Panc1 (cell line): ENCODE data around the gene C4orf50. TPM values are rescaled to one million over a fixed set of nuclear protein-coding genes. Genes with fewer than 3 reads are reported as not detected.

ENCODE experiments used
- ATAC-seq: fragments of 200-7000 bp; cut with Tn5 transposase; 2 replicates; pipeline ENCODE4 v1.9.1; 2020; ENCODE audit warnings: mild to moderate bottlenecking, moderate library complexity
- BruUV-seq: library from RNA; stranded (reverse); fragments of 400-500 nt; replicated peaks from 2 replicates; lab custom pipeline; 2021; lab: Mats Ljungman, UMichigan
- CTCF ChIA-PET: fragments of 300-600 bp; sonication (Branson Sonifier 250); formaldehyde crosslinking; loops from one replicate; lab custom pipeline; 2022; ENCODE audit warnings: antibody characterized with exemption; lab: Charles Lee
- POLR2A ChIA-PET: fragments of 300-600 bp; sonication (Branson Sonifier 250); formaldehyde crosslinking; loops from one replicate; lab custom pipeline; 2022; ENCODE audit warnings: antibody characterized with exemption; lab: Charles Lee
- DNase-seq: peaks from one replicate; pipeline ENCODE4 v3.0.0-alpha.2; 2010; ENCODE audit warnings: low read depth, low spot score
- H3K27ac ChIP-seq: 2 replicates; pipeline ENCODE4 v1.5.1; 2011; ENCODE audit warnings: mild to moderate bottlenecking, low read length, inconsistent platforms
- H3K27me3 ChIP-seq: fragments of 200-500 bp; sonication (Bioruptor generic); 2 replicates; pipeline ENCODE4 v1.6.0; 2014; ENCODE audit warnings: low read length, inconsistent platforms; ENCODE audit not compliant: control insufficient read depth, insufficient read depth
- H3K36me3 ChIP-seq: fragments of 200-500 bp; sonication (Bioruptor generic); 2 replicates; pipeline ENCODE4 v1.5.1; 2014; ENCODE audit warnings: inconsistent platforms, mild to moderate bottlenecking, low read length, moderate library complexity; ENCODE audit not compliant: control insufficient read depth, insufficient read depth
- H3K4me1 ChIP-seq: 2 replicates; pipeline ENCODE4 v1.5.1; 2011; ENCODE audit warnings: inconsistent platforms, mild to moderate bottlenecking, low read length, moderate library complexity; ENCODE audit not compliant: control insufficient read depth, insufficient read depth
- H3K4me3 ChIP-seq, 2 experiments: 2 replicates each; pipeline ENCODE4 v1.5.1; 2011 to 2012; ENCODE audit warnings: low read depth in 2 of 2, low read length in 2 of 2, mild to moderate bottlenecking in 2 of 2, inconsistent platforms in 1 of 2, moderate library complexity in 1 of 2
- H3K9me3 ChIP-seq: fragments of 200-500 bp; sonication (Bioruptor generic); 2 replicates; pipeline ENCODE4 v1.5.1; 2014; ENCODE audit warnings: low read depth, mild to moderate bottlenecking, inconsistent platforms, low read length, moderate library complexity; ENCODE audit not compliant: control insufficient read depth, insufficient read depth
- CTCF ChIP-seq: fragments of 450-650 bp; IDR thresholded peaks from 2 replicates; pipeline ENCODE4 v1.5.1; 2017; ENCODE audit warnings: mild to moderate bottlenecking
- POLR2AphosphoS5 ChIP-seq: IDR thresholded peaks from 2 replicates; pipeline ENCODE4 v1.6.1; 2012; ENCODE audit warnings: mild to moderate bottlenecking, low read depth, low read length, moderate library complexity
- REST ChIP-seq, 2 experiments: IDR thresholded peaks; 2 replicates each; pipeline ENCODE4 v1.6.1; 2011 to 2012; ENCODE audit warnings: low read depth in 2 of 2, control low read depth in 1 of 2, low read length in 1 of 2, mild to moderate bottlenecking in 1 of 2, moderate library complexity in 1 of 2; ENCODE audit not compliant: insufficient read depth in 1 of 2
- SIN3A ChIP-seq: IDR thresholded peaks from 2 replicates; pipeline ENCODE4 v1.6.1; 2012; ENCODE audit warnings: low read depth, mild to moderate bottlenecking, low read length, moderate library complexity, borderline replicate concordance; ENCODE audit not compliant: insufficient read depth
- TCF7L2 ChIP-seq: IDR thresholded peaks from 2 replicates; pipeline ENCODE4 v1.6.1; 2011; ENCODE audit warnings: mild to moderate bottlenecking, low read depth, low read length, inconsistent platforms
- in situ Hi-C: cut with HindIII; loops from 2 replicates; pipeline ENCODE4 v1.10.0; 2016; ENCODE audit warnings: low sequenced_read_pairs, low pct_unique_long_range_greater_than_20kb
- intact Hi-C: fragments of 100-400 bp; cut with micrococcal nuclease; formaldehyde crosslinking; loops from one replicate; pipeline ENCODE4 v1.10.0; 2022; ENCODE audit not compliant: unreplicated experiment
- total RNA-seq: library from RNA; stranded (reverse); gene quantifications from one replicate; pipeline ENCODE4 v1.2.1, GENCODE V29; 2021; ENCODE audit not compliant: unreplicated experiment

C4orf50 gene
- total RNA-seq, 1 experiment from 2014 or later = under 0.01 TPM

GRCh38 chr4:6008766-6009385 lies 9.4 kb downstream of the C4orf50 start:
- H3K36me3 ChIP-seq = no peaks in the 10 kb centered on the region
- no peak overlapping the region for H3K4me3 ChIP-seq
- no peak overlapping the region for H3K27ac ChIP-seq
- TF ChIP-seq CTCF (no peak), TCF7L2 (no peak), SIN3A (no peak)
- in situ Hi-C loops (no loop called here), intact Hi-C loops (no loop called here)
- BruUV-seq = no TSS peak
- ATAC-seq (no peak), DNase-seq (no peak)
- CTCF ChIA-PET = no interaction called here
- POLR2A ChIA-PET = no interaction called here
- H3K4me1 ChIP-seq = no peaks in the 10 kb centered on the region
- H3K9me3 ChIP-seq = no peaks in the 10 kb centered on the region
- no peaks in the 10 kb centered on the region; the same call in 1 of the 2 replicates for H3K27me3 ChIP-seq

GRCh38 chr4:6008092-6008551 lies 10.1 kb downstream of the C4orf50 start:
- no peak overlapping the region for H3K27ac ChIP-seq
- DNase-seq = no peak
- no peaks in the 10 kb centered on the region for H3K4me1 ChIP-seq
- intact Hi-C loops = no loop called here
- H3K36me3 ChIP-seq = no peaks in the 10 kb centered on the region
- TF ChIP-seq CTCF (no peak), TCF7L2 (no peak), POLR2AphosphoS5 (no peak), SIN3A (no peak), REST (IDR thresholded peaks at IDR 0.05; ENCODE audit: insufficient read depth in 1 of 2, low read depth in 2 of 2, low read length in 1 of 2) (no peak)
- in situ Hi-C loops = no loop called here
- CTCF ChIA-PET = no interaction called here
- no peak overlapping the region for H3K4me3 ChIP-seq
- POLR2A ChIA-PET = no interaction called here
- ATAC-seq = no peak
- H3K9me3 ChIP-seq = no peaks in the 10 kb centered on the region
- no peaks in the 10 kb centered on the region; the same call in 1 of the 2 replicates for H3K27me3 ChIP-seq
- no TSS peak for BruUV-seq
